ENCODE results near the gene CUEDC2.

- TF ChIP-seq CTCF (IDR thresholded peaks at IDR 0.05), result no peak
- no peak for TF ChIP-seq POLR2A (IDR thresholded peaks at IDR 0.05)
Measured at GRCh38 chr10:102413053-102413705, 19.2 kb downstream of the CUEDC2 start.

Measured in prostate gland (tissue), 2 donors.